ENCODE results near the gene ATXN2. TPM values are rescaled to one million over a fixed set of nuclear protein-coding genes. Genes with fewer than 3 reads are reported as not detected.

ATXN2 gene
- total RNA-seq, 3 donors from 2014 or later, result 49.9 to 82.5 (median 55.4) TPM

GRCh38 chr12:111430433-111431353 lies 168.4 kb downstream of the ATXN2 start:
- peaks cover 88% of the 10 kb centered on the region for H3K4me1 ChIP-seq (ENCODE audit: low read depth)
- no peaks in the 10 kb centered on the region for H3K9me3 ChIP-seq
- TF ChIP-seq CTCF (IDR thresholded peaks at IDR 0.05), result no peak
- DNase-seq (peak in 2 of 3 donors; percentile 60 to 75), ATAC-seq (no peak)
- H3K36me3 ChIP-seq (ENCODE audit: low read depth), result no peaks in the 10 kb centered on the region
- H3K4me3 ChIP-seq, result no peak overlapping the region
- intact Hi-C loops (cut with DNase I, micrococcal nuclease), result no loop called here

- ATAC-seq, result no peak
- no peaks in the 10 kb centered on the region for H3K36me3 ChIP-seq (ENCODE audit: low read depth)
- H3K4me1 ChIP-seq (ENCODE audit: low read depth), result peaks cover 88% of the 10 kb centered on the region
- H3K9me3 ChIP-seq, result no peaks in the 10 kb centered on the region
- no peak for TF ChIP-seq CTCF (IDR thresholded peaks at IDR 0.05)
- peak; percentile 54 to 63 (median 58) for DNase-seq
- H3K4me3 ChIP-seq, result no peak overlapping the region
- intact Hi-C loops (cut with DNase I, micrococcal nuclease), result no loop called here
Observed at GRCh38 chr12:111429828-111430432, 169.2 kb downstream of the ATXN2 start.

- Histone ChIP-seq H3K36me3 (ENCODE audit: low read depth) (no peaks in the 10 kb centered on the region), H3K9me3 (no peaks in the 10 kb centered on the region), H3K4me1 (ENCODE audit: low read depth) (peaks cover 76% of the 10 kb centered on the region), H3K4me3 (no peak overlapping the region)
- intact Hi-C loops (cut with DNase I, micrococcal nuclease), result no loop called here
- DNase-seq, result peak; percentile 65 to 89 (median 79)
- peak; percentile 40 for ATAC-seq
- TF ChIP-seq CTCF (IDR thresholded peaks at IDR 0.05), result no peak
Observed at GRCh38 chr12:111428728-111429175, 170.4 kb downstream of the ATXN2 start.

GRCh38 chr12:111428081-111428727 lies 170.9 kb downstream of the ATXN2 start:
- no peak overlapping the region for H3K4me3 ChIP-seq
- no peak for TF ChIP-seq CTCF (IDR thresholded peaks at IDR 0.05)

GRCh38 chr12:111427417-111428074 lies 171.6 kb downstream of the ATXN2 start:
- Histone ChIP-seq H3K9me3 (no peaks in the 10 kb centered on the region), H3K4me1 (ENCODE audit: low read depth) (peaks cover 64% of the 10 kb centered on the region), H3K36me3 (ENCODE audit: low read depth) (no peaks in the 10 kb centered on the region), H3K4me3 (no peak overlapping the region)
- TF ChIP-seq CTCF (IDR thresholded peaks at IDR 0.05), result no peak
- DNase-seq (peak in 2 of 3 donors; percentile 46 to 54), ATAC-seq (no peak)
- intact Hi-C loops (cut with DNase I, micrococcal nuclease), result no loop called here

More at GRCh38 chr12:111428081-111428727, 170.9 kb downstream of the ATXN2 start:
- ATAC-seq (no peak), DNase-seq (peak in 1 of 3 donors; percentile 49)
- peaks cover 70% of the 10 kb centered on the region for H3K4me1 ChIP-seq (ENCODE audit: low read depth)
- H3K36me3 ChIP-seq (ENCODE audit: low read depth), result no peaks in the 10 kb centered on the region
- intact Hi-C loops (cut with DNase I, micrococcal nuclease), result no loop called here
- H3K9me3 ChIP-seq, result no peaks in the 10 kb centered on the region

All from mucosa of descending colon (tissue), 3 donors.